Heart right ventricle (tissue), 16 donors: Measurements from ENCODE around the gene TTC7B. TPM values are rescaled to one million over a fixed set of nuclear protein-coding genes. Genes with fewer than 3 reads are reported as not detected.

Source experiments
- ATAC-seq, 8 donors: fragments of 200-7000 bp; cut with Tn5 transposase; one replicate each; pipeline ENCODE4 v1.9.1; 2020; ENCODE audit warnings: mild to moderate bottlenecking in 8 of 8, moderate library complexity in 8 of 8, moderate number of reproducible peaks in 1 of 8
- DNase-seq, 2 donors: peaks; one replicate each; pipeline ENCODE4 v3.0.0-alpha.2; 2020
- H3K27ac ChIP-seq, 10 donors: fragments of 200-600 bp; sonication (generic) in 2 of 10; one replicate each; pipeline versions ENCODE4 v1.5.0 to v1.8.0; 2020 to 2022; ENCODE audit warnings: mild to moderate bottlenecking in 3 of 10
- H3K27me3 ChIP-seq, 7 donors: fragments of 200-600 bp; one replicate each; pipeline ENCODE4 v1.8.0; 2021 to 2022; ENCODE audit warnings: mild to moderate bottlenecking in 2 of 7
- H3K36me3 ChIP-seq, 9 donors: fragments of 200-600 bp; sonication (generic) in 1 of 9; one replicate each; pipeline versions ENCODE4 v1.5.0 to v1.8.0; 2020 to 2022; ENCODE audit warnings: mild to moderate bottlenecking in 2 of 9
- H3K4me1 ChIP-seq, 9 donors: fragments of 200-600 bp; sonication (generic) in 1 of 9; one replicate each; pipeline versions ENCODE4 v1.5.0 to v1.8.0; 2020 to 2022; ENCODE audit warnings: mild to moderate bottlenecking in 4 of 9
- H3K4me3 ChIP-seq, 10 donors: fragments of 200-600 bp; sonication (generic) in 2 of 10; one replicate each; pipeline versions ENCODE4 v1.5.0 to v1.8.0; 2020 to 2022; ENCODE audit warnings: mild to moderate bottlenecking in 7 of 10, moderate library complexity in 2 of 10
- H3K9me3 ChIP-seq, 11 donors: fragments of 200-600 bp in 10 of 11; sonication (generic) in 2 of 11; one replicate each; pipeline versions ENCODE4 v1.5.0 to v1.8.0; 2013 to 2022; ENCODE audit warnings: mild to moderate bottlenecking in 2 of 11, control low read depth in 1 of 11, moderate library complexity in 1 of 11
- CTCF ChIP-seq, 9 donors: fragments of 200-600 bp; sonication (generic) in 2 of 9; IDR thresholded peaks; one replicate each; pipeline versions ENCODE4 v1.5.0 to v1.8.0; 2021 to 2022; ENCODE audit warnings: antibody characterized with exemption in 9 of 9, mild to moderate bottlenecking in 5 of 9, moderate library complexity in 1 of 9
- WGBS, 2 donors: extraction: QIAGEN DNeasy Blood & Tissue Kit; methylation state at CpG; one replicate each; pipeline ENCODE4 v1.1.7; 2013; ENCODE audit warnings: inconsistent platforms in 1 of 2; 5-methylcytosine and 5-hydroxymethylcytosine counted together
- intact Hi-C, 10 donors: fragments of 100-400 bp; cut with DNase I; formaldehyde crosslinking; loops; one replicate each; pipeline versions ENCODE4 v1.11.1 to v1.14.2; 2022
- polyA plus RNA-seq, 2 donors: library from polyadenylated mRNA; stranded (reverse); fragments of 200-250 nt; gene quantifications; one replicate each; pipeline ENCODE4 v1.2.3, GENCODE V29; 2013
- total RNA-seq, 10 donors: library from RNA; stranded (reverse); fragmentation: NEBNext Ultra II Directional in 3 of 10; extraction: Animal tissue kit (Norgen Biotek cat#: 25700) in 3 of 10; gene quantifications; one replicate each; pipeline versions ENCODE4 v1.2.1 to v1.2.4, GENCODE V29; 2021 to 2023
- donor health status: Arrhythmogenic right ventricular cardiomyopathy.
- donor health status: ischemic (EF 13 %, LVEDD 7.1; RV severe dilation, severe dysfunction).
- donor health status: healthy with polysubstance abuse.
- donor health status: DM: no; HTN: yes; CAD: no.
- donor health status: DM: no; HTN: no; CAD: no.
- donor health status: ischemic (EF 25% LVEDD 6.9; RV normal size, moderate dysfunction).
- donor health status: ischemic (EF 25% LVEDD 5.7; RV mildly dilated, moderate dysfunction).
- donor health status: healthy.
- donor health status: DM: yes; HTN: yes; CAD: no.
- donor health status: Ischemic cardiomyopathy.
- donor health status: ischemic (EF 35%, LVEDD 5.7; RV mildly dilated, moderate dysfunction).
- donor health status: nonischemic (EF 11% LVEDD 7.7; RV severe dilation, severe dysfunction).
- donor health status: DM: yes; HTN: yes; CAD: no.
- donor health status: PGD.
- donor health status: ischemic (EF 29% LVEDD 5.4; RV normal size, mild dysfunction).
- donor health status: nonischemic (EF 23%, LVEDD 6.1; RV moderate dilation, normal function).

The TTC7B gene
- total and polyA plus RNA-seq, 12 donors: 23.0 to 79.4 (median 65.5) TPM

GRCh38 chr14:90739318-90740068, 76.7 kb downstream of the TTC7B start:
- Histone ChIP-seq H3K27ac (peak overlapping the region in 8 of 10 donors; percentile 21 to 67 (median 57)), H3K9me3 (no peaks in the 10 kb centered on the region), H3K27me3 (no peaks in the 10 kb centered on the region), H3K4me3 (no peak overlapping the region), H3K4me1 (peaks cover 8 to 39% (median 28%) of the 10 kb centered on the region in 9 donors), H3K36me3 (peaks cover 0 to 8% (median 0%) of the 10 kb centered on the region in 9 donors)
- DNase-seq: peak in 1 of 2 donors; percentile 29
- intact Hi-C loops: no loop called here
- ATAC-seq: peak; percentile 46 to 91 (median 82)
- WGBS, 2 donors: 52 to 61% methylated on average over 6 of the region's 6 CpGs
- no peak for TF ChIP-seq CTCF (IDR thresholded peaks at IDR 0.05)

GRCh38 chr14:90733139-90733808, 83.0 kb downstream of the TTC7B start:
- H3K4me3 ChIP-seq: no peak overlapping the region
- no peaks in the 10 kb centered on the region for H3K27me3 ChIP-seq
- H3K36me3 ChIP-seq: peaks cover 0 to 15% (median 0%) of the 10 kb centered on the region in 9 donors
- peaks cover 0 to 22% (median 0%) of the 10 kb centered on the region in 9 donors for H3K4me1 ChIP-seq
- no peak for DNase-seq
- no peak for TF ChIP-seq CTCF (IDR thresholded peaks at IDR 0.05)
- WGBS, 2 donors: 91 to 95% methylated on average over 16 of the region's 16 CpGs
- peak in 6 of 8 donors; percentile 16 to 92 (median 70) for ATAC-seq
- intact Hi-C loops: no loop called here
- no peak overlapping the region for H3K27ac ChIP-seq
- no peaks in the 10 kb centered on the region for H3K9me3 ChIP-seq

GRCh38 chr14:90732718-90733117, 83.5 kb downstream of the TTC7B start:
- Histone ChIP-seq H3K27ac (peak overlapping the region in 1 of 10 donors; percentile 63), H3K9me3 (no peaks in the 10 kb centered on the region), H3K4me1 (peaks cover 0 to 22% (median 0%) of the 10 kb centered on the region in 9 donors), H3K4me3 (no peak overlapping the region), H3K27me3 (no peaks in the 10 kb centered on the region), H3K36me3 (peaks cover 0 to 15% (median 0%) of the 10 kb centered on the region in 9 donors)
- no peak for TF ChIP-seq CTCF (IDR thresholded peaks at IDR 0.05)
- intact Hi-C loops: no loop called here
- WGBS, 2 donors: 91 to 96% methylated on average over 7 of the region's 7 CpGs
- ATAC-seq (no peak), DNase-seq (no peak)

- no peak for DNase-seq
- Histone ChIP-seq H3K27me3 (no peaks in the 10 kb centered on the region), H3K27ac (peak overlapping the region in 1 of 10 donors; percentile 63), H3K4me3 (no peak overlapping the region), H3K4me1 (peaks cover 0 to 22% (median 0%) of the 10 kb centered on the region in 9 donors), H3K9me3 (no peaks in the 10 kb centered on the region), H3K36me3 (peaks cover 0 to 15% (median 0%) of the 10 kb centered on the region in 9 donors)
- WGBS, 2 donors: 85 to 91% methylated on average over 4 of the region's 4 CpGs
- ATAC-seq: peak in 4 of 8 donors; percentile 44 to 55 (median 50)
- no peak for TF ChIP-seq CTCF (IDR thresholded peaks at IDR 0.05)
- intact Hi-C loops: no loop called here
Measured at GRCh38 chr14:90732139-90732538, 84.1 kb downstream of the TTC7B start.
